OCI-LY7 (cell line): Measurements from ENCODE around the gene EMC9. TPM values are rescaled to one million over a fixed set of nuclear protein-coding genes. Genes with fewer than 3 reads are reported as not detected.

Source experiments
- BruUV-seq: library from RNA; stranded (reverse); fragments of 400-500 nt; replicated peaks from 2 replicates; lab custom pipeline; 2021; lab: Mats Ljungman, UMichigan
- CTCF ChIA-PET: fragments of 300-600 bp; sonication (Branson Sonifier 250); formaldehyde crosslinking; loops from one replicate; lab custom pipeline; 2022; ENCODE audit warnings: antibody characterized with exemption; ENCODE audit not compliant: unreplicated experiment; lab: Charles Lee
- POLR2A ChIA-PET: fragments of 300-600 bp; sonication (Branson Sonifier 250); formaldehyde crosslinking; loops from one replicate; lab custom pipeline; 2022; ENCODE audit warnings: antibody characterized with exemption; lab: Charles Lee
- DNase-seq: peaks from one replicate; pipeline ENCODE4 v3.0.0-alpha.2; 2015; ENCODE audit warnings: low spot score
- H2AFZ ChIP-seq: fragments of 200-600 bp; sonication (generic), shearing (Covaris generic); 2 replicates; pipeline ENCODE4 v1.6.1; 2014; ENCODE audit warnings: mild to moderate bottlenecking, antibody characterized with exemption, low read length, moderate library complexity
- H3K27ac ChIP-seq: fragments of 200-600 bp; sonication (generic); 2 replicates; pipeline ENCODE4 v1.5.1; 2014; ENCODE audit warnings: mixed run types, low read depth, mild to moderate bottlenecking, moderate library complexity, low read length, inconsistent platforms; ENCODE audit not compliant: poor library complexity, severe bottlenecking
- H3K36me3 ChIP-seq: fragments of 200-600 bp; sonication (generic); 2 replicates; pipeline ENCODE4 v1.6.1; 2014; ENCODE audit warnings: mild to moderate bottlenecking, antibody characterized with exemption, low read length, moderate library complexity, mixed read lengths; ENCODE audit not compliant: insufficient read depth
- H3K4me1 ChIP-seq: fragments of 200-600 bp; sonication (generic); 2 replicates; pipeline ENCODE4 v1.5.1; 2014; ENCODE audit warnings: mild to moderate bottlenecking, low read length; ENCODE audit not compliant: insufficient read depth, poor library complexity, severe bottlenecking
- H3K4me2 ChIP-seq: fragments of 200-600 bp; sonication (generic); 2 replicates; pipeline ENCODE4 v1.6.1; 2014; ENCODE audit warnings: mild to moderate bottlenecking, low read length
- H3K4me3 ChIP-seq: fragments of 200-600 bp; sonication (generic); 2 replicates; pipeline ENCODE4 v1.5.1; 2014; ENCODE audit warnings: mild to moderate bottlenecking, low read depth, low read length; ENCODE audit not compliant: poor library complexity, severe bottlenecking
- H3K79me2 ChIP-seq: fragments of 200-600 bp; sonication (generic); 2 replicates; pipeline ENCODE4 v1.6.1; 2016; ENCODE audit warnings: low read depth, mild to moderate bottlenecking, low read length, moderate library complexity, mixed read lengths; ENCODE audit not compliant: insufficient read depth
- H3K9me2 ChIP-seq: fragments of 200-600 bp; sonication (generic); 2 replicates; pipeline ENCODE4 v1.6.1; 2016; ENCODE audit warnings: mild to moderate bottlenecking, low read length, mixed read lengths; ENCODE audit not compliant: insufficient read depth
- H3K9me3 ChIP-seq: fragments of 200-600 bp; sonication (generic); 2 replicates; pipeline ENCODE4 v1.6.1; 2014; ENCODE audit warnings: mild to moderate bottlenecking, mixed run types, low read length, mixed read lengths
- H4K20me1 ChIP-seq: fragments of 200-600 bp; sonication (generic); 2 replicates; pipeline ENCODE4 v1.6.1; 2014; ENCODE audit warnings: mild to moderate bottlenecking, antibody characterized with exemption, low read length, moderate library complexity, mixed read lengths; ENCODE audit not compliant: insufficient read depth
- CTCF ChIP-seq: fragments of 200-600 bp; sonication (generic); conservative IDR thresholded peaks from 2 replicates; pipeline ENCODE4 v1.5.1; 2014; ENCODE audit warnings: mild to moderate bottlenecking, antibody characterized with exemption, low read length, moderate library complexity, mixed read lengths
- EZH2phosphoT487 ChIP-seq: fragments of 200-600 bp; sonication (generic); IDR thresholded peaks from 2 replicates; pipeline ENCODE4 v1.6.1; 2018; ENCODE audit warnings: low read depth, borderline replicate concordance, mild to moderate bottlenecking, mixed run types, antibody characterized with exemption, low read length, moderate library complexity, mixed read lengths
- intact Hi-C: fragments of 100-400 bp; cut with micrococcal nuclease; formaldehyde crosslinking; loops from one replicate; pipeline ENCODE4 v1.10.0; 2022; ENCODE audit not compliant: unreplicated experiment
- total RNA-seq, 2 experiments: library from RNA; depleted of rRNA in 1 of 2; stranded (reverse); fragments of >200 nt in 1 of 2; shearing (Covaris generic) in 1 of 2; gene quantifications; 2 replicates each; pipeline ENCODE4 v1.2.3, GENCODE V29; 2014 to 2022

EMC9 gene
- total RNA-seq, 2 experiments from 2014 or later: 72.0 to 74.8 TPM

- no peak for TF ChIP-seq EZH2phosphoT487
- no peak for TF ChIP-seq CTCF
- no peak overlapping the region for H3K4me3 ChIP-seq
- no TSS peak for BruUV-seq
- peaks cover 69% of the 10 kb centered on the region for H3K36me3 ChIP-seq
- H3K4me2 ChIP-seq: no peak overlapping the region
- no peak overlapping the region for H2AFZ ChIP-seq
- H4K20me1 ChIP-seq: no peaks in the 10 kb centered on the region
- DNase-seq: no peak
- ChIA-PET POLR2A (interaction anchor here (0.9 to 2.7 kb wide), 6 partner anchors 12 to 71 kb away, joined by 3 to 15 read pairs (median 3); partner anchors contain the start of genes DCAF11, IPO4, PSME2 and RNF31), CTCF (interaction anchor here (1.0 to 2.1 kb wide), 6 partner anchors 12 to 66 kb away, joined by 3 to 8 read pairs (median 4); partner anchors contain the start of genes CHMP4A, DCAF11, EMC9 and NRL)
- no peaks in the 10 kb centered on the region for H3K9me2 ChIP-seq
- H3K27ac ChIP-seq: peak overlapping the region; percentile 15
- intact Hi-C loops: loop anchor here (2.0 kb wide), 1 partner anchor 28 kb away; the partner anchor contains the start of gene IPO4
- H3K9me3 ChIP-seq: no peaks in the 10 kb centered on the region
- peaks cover 7% of the 10 kb centered on the region; the same call in 1 of the 2 replicates for H3K79me2 ChIP-seq
- peaks cover 16% of the 10 kb centered on the region for H3K4me1 ChIP-seq
Observed at GRCh38 chr14:24160499-24160849, 19.1 kb upstream of the EMC9 start.

GRCh38 chr14:24159777-24160498 is 18.5 kb upstream of the EMC9 start:
- Histone ChIP-seq H3K36me3 (peaks cover 69% of the 10 kb centered on the region), H4K20me1 (no peaks in the 10 kb centered on the region), H3K9me2 (no peaks in the 10 kb centered on the region), H3K4me2 (no peak overlapping the region), H2AFZ (no peak overlapping the region), H3K27ac (no peak overlapping the region), H3K9me3 (no peaks in the 10 kb centered on the region), H3K4me1 (peaks cover 16% of the 10 kb centered on the region), H3K4me3 (no peak overlapping the region), H3K79me2 (peaks cover 7% of the 10 kb centered on the region; the same call in 1 of the 2 replicates)
- no peak for TF ChIP-seq EZH2phosphoT487
- TF ChIP-seq CTCF: no peak
- ChIA-PET POLR2A (interaction anchor here (0.7 to 2.7 kb wide), 3 partner anchors 11 to 597 kb away, joined by 3 to 15 read pairs (median 4); partner anchors contain the start of genes PSME2 and RNF31), CTCF (interaction anchor here (2.1 kb wide), 1 partner anchor 52 kb away, joined by 8 read pairs; no protein-coding TSS in a partner anchor)
- intact Hi-C loops: loop anchor here (2.0 kb wide), 1 partner anchor 29 kb away; the partner anchor contains the start of gene IPO4
- no TSS peak for BruUV-seq
- no peak for DNase-seq
